Measurements from ENCODE around the gene PARVB.

Gene PARVB

GRCh38 chr22:44166498-44167276, 142.6 kb downstream of the PARVB start:
- no peak for DNase-seq

DNA sequence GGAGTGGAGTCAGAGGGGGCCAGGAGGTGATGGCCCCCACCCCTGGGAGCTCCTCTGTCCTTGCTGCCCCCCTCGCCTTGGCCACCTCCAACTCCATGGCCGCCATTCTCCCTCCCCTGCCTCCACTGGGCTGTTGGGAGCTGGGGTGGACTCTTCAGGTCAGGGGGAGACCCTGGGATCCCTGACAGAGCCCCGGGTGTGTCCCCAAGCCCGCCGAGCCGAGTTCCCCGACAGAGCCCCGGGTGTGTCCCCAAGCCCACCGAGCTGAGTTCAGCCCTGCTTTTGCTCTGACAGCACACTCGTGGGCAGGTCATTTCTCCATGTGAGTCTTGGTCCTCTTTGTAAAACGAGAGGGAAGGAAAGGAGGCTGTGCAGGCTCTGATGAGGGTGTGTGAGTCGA, 143.4 kb downstream of the PARVB start:
- DNase-seq = no peak

DNA sequence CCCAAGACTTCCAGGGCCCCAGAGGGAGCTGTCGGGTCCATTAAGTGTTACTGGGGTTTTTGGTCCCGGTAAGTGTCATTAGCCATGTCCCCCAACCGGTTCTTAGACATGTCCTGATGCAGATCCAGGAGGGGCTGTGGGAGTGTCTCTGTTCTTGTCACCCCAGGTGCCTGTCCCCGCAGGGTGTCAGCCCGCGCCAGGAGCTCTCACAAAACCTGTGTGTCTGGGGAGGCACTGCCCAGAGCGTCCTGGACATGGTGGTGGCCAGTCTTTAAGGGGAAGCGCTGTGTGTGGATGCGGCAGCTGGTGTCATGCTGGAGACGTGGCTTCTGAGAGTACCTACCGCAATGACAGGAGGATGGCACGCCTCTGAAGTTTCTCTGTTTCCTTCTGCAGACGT, 144.1 kb downstream of the PARVB start:
- DNase-seq = no peak

DNA sequence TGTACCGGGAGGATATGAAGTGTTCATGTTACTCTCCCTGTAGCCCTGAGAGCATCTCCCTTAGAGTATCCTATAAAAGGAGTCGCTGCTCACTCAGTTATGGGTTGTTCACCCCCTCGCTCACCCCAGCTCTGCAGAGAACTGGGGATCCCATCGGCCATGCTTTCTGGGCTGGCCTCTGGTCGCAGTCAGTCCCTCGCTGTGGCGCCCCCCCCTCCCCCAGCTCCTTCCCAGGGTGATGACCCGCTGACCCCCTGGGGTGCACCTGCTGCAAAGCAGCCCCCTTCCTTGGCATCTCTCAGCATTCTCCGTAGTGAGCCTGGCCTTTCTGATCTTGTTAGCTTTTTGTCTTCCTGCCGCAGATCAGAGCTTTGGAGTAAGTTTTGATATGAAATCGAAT, 146.4 kb downstream of the PARVB start:
- no peak for DNase-seq

DNA sequence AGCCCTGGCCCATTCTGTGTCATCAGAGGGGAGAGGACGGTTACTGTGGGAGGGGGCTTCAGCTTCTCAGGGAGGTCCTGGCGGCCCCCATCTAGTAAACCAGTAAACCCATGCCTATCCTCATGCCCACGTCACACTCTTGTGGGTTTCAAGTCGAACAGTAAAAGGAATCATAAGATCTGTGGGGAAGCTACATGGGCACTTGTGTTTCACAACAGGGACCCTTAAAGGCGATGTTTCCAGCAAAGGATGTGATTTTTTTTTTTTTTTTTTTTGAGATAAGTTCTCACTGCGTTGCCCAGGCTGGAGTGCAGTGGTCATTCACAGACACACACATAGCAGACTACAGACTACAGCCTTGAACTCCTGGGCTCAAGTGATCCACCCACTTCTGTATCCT, 147.5 kb downstream of the PARVB start:
- no peak for DNase-seq

DNA sequence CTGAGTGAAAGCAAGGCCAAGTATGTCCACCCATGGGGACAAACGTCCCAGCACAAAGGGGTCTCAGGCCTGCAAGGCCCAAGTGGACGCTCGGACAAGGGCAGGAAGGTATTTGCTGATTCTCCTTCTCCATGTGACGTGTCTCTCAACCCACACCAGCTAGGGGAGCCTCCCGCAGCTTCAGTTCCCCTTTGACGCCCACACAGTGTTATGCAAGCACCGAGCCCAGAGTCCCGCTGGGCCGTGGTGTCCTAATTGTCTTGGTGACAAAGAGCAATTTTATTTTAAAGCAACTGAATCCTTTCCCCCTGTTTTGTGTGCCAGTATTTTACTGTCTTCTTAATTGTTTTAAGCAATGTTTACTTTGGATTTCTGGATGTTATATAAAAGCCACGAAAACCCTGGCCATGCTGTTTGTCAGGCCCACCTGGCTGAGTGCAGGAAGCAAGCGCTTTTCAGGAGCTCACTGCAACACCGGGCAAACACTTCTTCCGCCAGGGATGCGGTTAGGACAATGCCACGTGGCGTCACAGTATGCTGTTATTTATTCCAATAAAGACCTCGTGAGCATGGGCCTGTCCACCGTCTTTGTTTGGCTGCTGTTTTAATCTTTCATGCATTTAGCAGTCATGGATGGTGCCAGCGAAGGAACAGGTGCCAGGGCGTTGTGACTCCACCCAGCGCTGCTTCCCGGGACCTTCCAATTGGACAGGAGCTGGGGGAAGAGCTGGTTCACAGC, 148.4 kb downstream of the PARVB start:
- no peak for DNase-seq

GRCh38 chr22:44173154-44173553, 149.1 kb downstream of the PARVB start:
- DNase-seq = no peak

DNA sequence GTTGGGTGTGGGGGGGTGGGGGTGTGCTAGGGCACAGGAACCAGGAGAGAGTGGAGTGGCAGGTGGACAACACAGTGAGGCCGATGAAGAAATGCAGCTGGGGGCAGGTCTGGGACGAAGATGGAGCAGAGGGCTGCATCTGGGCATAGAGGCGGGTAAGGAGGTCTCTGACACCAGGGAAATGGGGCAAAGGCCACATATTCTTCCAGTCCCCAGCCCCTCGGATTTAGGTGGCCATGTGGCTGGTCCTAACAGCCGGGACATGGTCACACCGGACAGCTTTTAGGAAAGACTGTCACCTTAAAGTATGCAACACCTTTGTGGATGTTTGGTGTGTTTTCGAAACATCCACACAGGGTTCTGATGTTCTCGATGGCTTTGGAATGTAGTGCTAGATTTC, 151.6 kb downstream of the PARVB start:
- no peak for DNase-seq

GRCh38 chr22:44179196-44179988, 155.3 kb downstream of the PARVB start:
- no peak for DNase-seq

GRCh38 chr22:44179989-44180705, 156.0 kb downstream of the PARVB start:
- DNase-seq = no peak

GRCh38 chr22:44180706-44181032, 156.6 kb downstream of the PARVB start, which contains the start of gene PARVG:
Gene PARVG, plus strand, starts transcription at chr22:44180925. Its CDS starts 2,405 bp downstream, at chr22:44183330.
- DNase-seq = peak; percentile 26 to 31

DNA sequence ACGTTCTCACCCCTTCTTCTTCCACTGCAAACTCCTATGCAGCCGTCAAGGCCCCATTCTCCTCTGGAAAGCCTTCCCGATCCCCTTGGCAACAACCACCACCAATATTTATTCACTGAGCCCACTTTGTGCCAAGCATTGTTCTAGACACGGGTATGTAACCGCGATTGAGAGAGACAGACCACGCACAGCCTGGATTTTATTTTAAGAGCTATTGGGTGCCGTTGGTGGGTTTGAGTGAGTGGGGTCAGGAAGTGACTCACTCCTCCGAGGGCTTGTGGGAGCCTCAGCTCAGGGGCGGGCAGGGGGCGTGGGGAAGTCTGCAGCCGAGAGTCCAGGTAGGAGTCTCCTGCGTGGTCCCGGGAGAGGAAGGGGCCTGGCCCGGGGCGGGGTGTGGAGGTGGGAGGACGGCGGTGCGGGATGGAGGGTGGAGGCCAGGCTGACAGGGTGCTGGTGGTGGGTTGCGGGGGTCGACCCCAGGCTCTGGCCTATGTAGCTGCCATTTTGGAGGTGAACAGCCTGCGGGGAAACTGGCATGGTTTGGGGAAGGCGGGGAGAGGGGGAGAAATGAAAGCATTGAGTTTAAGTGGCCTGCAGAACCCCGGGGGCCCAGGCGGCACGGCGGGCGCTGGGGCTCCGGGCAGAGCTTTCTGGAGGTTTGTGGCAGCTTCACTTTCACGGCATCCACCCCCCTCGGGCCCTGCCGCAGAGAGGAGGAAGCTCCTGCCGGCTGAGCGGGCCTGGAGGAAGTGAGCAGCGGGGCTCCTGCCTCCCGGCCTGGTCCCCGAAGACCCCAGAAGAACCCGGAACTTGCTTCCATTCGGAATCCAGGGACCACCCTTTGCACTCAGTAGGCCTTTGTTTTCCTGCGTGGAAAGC, 157.2 kb downstream of the PARVB start:
- peak; percentile 66 to 73 for DNase-seq

DNA sequence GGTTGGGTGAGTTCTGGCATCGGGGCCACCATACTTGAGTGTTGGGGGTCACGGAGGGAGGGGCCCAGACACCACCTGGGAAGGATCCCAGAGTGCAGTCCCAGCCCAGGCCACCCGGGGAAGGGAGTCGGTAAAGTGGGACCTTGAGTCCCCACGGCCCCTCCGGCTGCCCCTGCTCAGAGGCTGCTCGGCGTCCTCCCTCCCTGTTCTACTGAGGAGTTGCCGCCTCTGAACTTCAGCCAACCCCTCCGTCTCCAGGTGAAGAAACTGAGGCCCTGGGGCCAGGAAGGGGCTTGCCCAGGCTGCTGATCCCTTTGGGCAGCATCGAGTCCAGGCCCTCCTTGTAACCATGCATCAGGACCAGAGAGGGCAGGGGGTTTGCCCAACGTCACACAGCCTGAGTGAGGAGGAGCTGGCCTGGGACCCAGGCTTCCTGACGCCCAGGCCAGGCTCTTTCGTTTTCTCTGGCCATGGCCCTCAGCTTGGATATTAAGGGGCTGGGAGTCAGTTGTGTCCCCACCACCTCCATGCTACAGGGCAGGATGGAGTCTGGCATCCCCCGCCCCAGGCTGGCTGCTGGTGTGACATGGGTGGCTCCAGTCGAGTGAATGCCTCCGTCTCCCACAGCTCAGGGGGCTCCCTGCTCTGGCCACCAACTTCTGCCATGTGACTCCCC, 157.9 kb downstream of the PARVB start:
- DNase-seq = peak; percentile 8 to 10

DNA sequence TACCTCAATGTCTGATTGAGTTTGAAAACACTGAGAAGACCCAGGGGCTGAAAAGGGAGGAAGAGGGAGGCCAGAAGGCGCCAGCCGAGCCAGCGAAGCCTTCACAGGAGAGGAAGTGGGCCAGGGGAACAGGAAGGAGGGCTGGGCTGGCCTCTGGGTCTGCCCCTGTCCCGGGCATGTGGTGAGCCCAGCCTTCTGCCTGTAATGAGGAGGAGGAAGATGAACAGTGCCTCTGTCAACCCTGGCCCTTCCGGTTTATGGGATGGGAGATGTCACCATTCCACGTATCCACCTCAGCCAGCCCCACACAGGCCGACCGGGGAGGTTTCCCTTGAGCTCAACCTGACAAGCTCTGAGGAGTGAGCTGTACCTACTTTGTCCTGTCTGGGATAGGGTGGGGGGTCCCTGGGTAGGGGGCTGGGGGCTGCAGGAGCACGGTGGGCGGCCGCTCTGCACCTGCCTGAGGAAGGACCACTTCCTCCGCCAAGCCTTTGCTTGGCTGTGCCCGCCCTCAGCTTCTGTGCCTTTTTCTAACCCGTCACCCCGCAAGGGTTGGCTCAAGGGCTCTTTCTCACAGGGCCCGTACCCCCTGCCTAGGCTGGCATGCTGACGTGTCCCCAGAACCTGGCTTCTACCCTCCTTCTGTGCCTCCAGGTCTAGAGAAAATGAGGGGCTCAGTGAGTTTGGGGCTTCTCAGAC, 158.6 kb downstream of the PARVB start:
- DNase-seq = peak; percentile 13 to 22

DNA sequence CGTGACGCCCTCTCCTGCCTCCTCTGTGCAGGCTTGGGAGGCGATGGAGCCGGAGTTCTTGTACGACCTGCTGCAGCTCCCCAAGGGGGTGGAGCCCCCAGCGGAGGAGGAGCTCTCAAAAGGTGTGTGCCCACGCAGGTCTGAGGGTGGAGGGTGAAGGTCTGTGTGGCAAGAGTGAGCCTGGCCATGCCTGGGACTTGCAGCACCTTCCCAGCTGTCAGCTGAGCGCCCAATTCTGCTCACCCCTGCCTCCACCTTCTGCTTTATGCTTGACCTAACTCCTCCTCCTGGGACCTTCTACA, 159.1 kb downstream of the PARVB start:
- DNase-seq = no peak

GRCh38 chr22:44184006-44184405, 159.9 kb downstream of the PARVB start:
- DNase-seq = no peak

DNA sequence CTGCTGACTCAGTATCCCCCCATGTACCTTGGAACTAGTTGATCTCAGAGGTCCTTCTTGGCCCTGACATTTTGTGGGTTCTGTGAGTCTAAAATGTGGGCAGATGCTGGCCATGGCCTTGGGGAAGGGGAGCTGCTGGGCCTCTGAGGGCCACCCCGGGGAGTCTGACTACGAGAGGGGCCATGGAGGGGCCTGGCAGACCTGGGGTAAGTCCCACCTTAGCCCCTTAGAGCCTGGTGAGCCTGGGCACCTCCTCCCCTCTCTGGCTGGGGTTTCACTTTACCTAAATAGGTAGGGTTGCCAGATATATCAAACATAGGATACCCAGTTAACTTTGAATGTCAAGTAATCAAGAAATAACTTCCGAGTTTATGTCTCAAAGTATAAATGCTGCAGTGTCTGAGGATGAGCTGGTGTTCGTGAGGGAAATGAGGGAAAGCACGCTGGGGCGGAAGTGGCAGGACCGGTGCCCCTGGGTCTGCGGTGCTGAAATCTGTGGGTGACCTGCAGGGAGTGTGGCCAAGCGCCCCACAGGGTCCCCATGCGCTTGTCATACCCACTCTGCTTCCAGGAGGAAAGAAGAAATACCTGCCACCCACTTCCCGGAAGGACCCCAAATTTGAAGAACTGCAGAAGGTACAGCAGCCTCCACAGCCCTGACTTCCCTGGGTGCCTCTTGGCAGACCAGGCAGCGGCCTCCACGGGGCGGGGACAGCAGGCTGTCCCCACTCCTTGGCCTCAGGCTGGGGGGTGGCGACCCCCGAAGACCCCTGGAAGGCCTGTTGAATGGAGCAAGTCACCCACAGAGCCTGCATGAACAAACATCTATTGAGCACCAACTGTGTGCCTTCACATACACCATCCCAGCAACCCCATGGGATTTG, 161.4 kb downstream of the PARVB start:
- no peak for DNase-seq

DNA sequence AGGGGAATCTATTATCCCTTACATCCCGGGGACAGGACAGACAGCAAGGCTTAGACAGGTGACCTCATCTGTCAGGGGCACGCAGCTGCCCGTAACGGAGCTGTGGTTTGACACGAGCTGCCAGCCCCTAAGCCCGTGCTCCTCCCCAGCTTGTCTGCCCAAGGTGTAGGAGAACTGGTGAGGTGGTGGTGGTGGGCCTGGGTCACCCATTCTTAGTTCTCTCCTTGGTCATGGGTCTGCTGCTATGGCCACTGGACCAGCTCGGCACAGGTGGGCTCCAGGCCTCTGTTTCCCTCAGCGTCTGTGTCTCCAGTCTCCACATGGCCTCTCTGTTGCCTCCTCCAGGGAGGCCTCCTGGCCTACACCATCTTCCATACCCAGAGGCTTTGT, 162.0 kb downstream of the PARVB start:
- DNase-seq = no peak

GRCh38 chr22:44186737-44187136, 162.6 kb downstream of the PARVB start:
- DNase-seq = no peak

Measured in activated CD4-positive, alpha-beta T cell treated with anti-CD3 and anti-CD28 coated beads for 4 hours (primary cell).